GM18511 (cell line): ENCODE results near the gene SCAMP2.

Experiments
- ATAC-seq: cut with Tn5 transposase; IDR thresholded peaks from one replicate; pipeline ENCODE4 v1.9.1; 2021; ENCODE audit warnings: mild to moderate bottlenecking, moderate library complexity; ENCODE audit not compliant: unreplicated experiment

SCAMP2 gene

DNA sequence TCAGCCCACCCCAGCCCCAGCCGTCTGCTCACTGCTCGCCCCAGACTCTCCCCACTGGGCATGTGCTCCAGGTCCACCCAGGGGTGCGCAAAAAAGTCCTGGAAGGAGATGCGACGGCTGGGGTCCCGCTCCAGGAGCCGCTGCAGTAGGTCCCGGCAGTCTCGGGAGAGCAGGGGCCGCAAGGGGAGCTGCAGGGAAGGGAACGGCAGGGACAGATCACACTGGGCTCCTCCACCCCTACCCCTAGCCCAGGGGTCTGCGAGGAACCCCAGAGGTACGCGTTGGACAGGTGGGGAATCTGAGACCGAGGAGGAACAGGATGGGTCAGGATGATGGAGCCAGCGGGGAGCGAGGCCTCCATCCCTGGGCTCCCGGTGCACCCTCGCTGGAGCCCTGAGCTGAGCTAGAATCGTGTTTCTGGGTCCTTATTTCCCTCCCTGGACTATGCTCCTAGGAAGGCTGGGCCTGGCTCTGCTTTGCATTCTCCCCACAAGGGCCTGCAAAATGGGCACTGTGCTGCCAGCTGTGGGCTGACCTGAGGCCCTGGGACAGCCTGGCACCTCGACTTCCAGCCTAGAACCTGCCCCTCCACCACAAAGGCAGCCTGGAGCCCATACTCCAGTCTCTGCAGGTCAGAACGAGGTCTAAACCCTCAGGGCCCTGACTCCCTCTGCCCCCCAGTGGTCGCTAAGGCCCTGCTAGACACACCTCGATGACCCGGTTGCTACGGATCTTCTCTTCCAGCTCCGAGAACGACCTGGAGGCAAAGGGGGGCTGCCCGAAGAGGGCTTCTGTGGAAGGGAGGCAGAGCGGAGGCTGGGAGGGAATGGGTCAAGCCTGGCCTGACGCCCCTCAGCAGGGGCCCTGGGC lies 33.4 kb downstream of the SCAMP2 start:
- no peak for ATAC-seq

DNA sequence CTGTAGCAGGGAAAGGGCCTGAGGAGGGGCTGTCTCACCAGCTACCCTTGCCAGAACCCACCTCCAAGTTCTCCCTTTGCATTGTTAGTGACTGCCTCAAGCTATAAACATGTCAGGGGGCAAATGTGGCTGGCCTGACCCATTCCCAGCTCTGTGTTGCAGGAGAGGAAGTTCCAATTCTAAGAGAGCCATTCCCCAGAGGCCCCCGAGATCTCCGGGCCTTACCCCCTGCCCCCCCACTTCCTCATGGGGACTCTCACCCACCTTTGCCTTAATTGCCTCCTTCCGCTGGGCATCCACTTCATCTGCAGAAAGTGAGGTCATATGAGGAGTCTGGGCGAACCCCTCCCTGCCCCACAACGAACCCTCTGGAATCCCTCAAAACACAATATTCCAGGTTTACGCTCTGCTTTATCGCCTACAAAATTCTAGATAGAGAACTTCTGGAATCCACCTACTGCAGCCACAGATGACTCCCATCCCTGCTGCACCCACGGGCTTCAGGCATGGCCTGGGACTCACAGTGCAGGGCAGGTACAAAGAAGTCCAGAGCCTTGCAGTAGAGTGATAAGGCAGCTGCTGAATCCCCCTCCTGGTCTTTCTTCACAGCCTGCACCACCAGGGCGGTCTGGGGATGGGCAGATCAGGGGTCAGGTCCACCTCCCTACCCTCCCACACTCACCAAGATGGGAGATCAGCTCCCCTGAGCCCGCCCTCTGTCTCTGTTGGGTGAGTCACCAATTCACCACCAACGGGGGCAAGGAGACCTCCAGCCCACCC lies 34.2 kb downstream of the SCAMP2 start:
- no peak for ATAC-seq

DNA sequence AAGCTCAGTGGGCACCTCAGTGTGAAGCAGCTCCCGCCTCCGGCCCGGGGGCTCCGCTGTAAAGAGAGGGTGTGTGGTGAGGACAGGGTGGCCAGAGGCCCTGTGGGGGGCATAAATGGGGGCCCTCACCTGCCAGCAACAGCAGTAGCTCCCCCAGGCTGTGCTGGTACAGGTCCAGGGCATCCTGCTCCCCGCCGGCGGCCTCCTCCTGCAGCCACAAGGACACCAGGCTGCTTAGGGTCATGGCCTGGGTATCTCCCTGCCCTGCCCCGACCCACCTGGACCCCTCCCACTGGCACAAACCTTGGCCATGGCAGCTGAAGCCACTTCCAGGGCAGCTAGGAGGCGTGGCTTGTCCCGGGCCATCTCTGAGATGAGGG lies 35.0 kb downstream of the SCAMP2 start:
- no peak for ATAC-seq

DNA sequence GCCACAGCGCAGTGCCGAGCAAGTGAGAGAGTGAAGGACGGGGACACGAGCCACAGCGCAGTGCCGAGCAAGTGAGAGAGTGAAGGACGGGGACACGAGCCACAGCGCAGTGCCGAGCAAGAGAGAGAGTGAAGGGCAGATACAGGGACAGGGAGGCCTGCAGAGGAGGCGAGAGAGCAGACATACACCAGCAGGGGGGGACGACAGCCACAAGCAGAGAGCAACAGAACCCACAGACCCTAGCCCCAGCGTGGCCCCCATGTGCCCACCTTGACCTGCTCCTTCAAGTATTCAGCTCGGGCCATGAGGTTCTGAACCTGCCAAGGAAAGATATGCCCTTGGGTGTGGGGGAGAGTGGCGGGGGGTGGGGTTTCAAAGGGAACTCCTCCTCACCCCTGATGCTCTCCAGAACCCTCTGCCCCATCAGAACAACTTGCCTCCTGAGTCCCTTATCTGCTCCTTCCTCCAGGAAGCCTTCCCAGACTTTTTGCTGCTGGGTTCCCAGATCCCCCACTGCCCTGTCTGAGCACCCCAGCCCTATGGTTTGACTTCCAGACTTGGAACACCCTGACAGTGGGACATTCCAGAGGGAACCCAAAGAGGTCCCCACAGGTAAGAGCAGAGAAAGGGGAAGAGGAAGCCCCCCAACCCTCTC lies 35.6 kb downstream of the SCAMP2 start:
- no peak for ATAC-seq

DNA sequence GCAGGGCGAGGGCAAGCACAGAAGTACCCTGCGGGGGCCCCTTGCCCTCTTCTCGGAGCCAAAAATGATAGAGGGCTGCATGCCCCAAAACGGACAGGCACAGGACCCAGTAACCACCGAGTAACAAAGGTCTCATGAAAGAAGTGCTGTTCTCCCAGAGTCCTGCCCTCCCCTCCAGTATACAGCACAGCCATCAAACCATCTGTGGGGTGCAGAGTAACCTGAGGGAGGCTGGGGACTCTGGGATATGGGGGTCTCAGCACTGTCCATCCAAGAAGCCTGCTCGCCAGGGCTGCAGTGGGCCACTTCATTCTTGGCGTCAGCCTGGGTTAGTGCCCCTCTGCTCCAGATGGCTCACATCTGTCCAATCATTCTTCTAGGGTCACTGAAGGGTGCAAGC lies 36.3 kb downstream of the SCAMP2 start:
- ATAC-seq, result no peak

DNA sequence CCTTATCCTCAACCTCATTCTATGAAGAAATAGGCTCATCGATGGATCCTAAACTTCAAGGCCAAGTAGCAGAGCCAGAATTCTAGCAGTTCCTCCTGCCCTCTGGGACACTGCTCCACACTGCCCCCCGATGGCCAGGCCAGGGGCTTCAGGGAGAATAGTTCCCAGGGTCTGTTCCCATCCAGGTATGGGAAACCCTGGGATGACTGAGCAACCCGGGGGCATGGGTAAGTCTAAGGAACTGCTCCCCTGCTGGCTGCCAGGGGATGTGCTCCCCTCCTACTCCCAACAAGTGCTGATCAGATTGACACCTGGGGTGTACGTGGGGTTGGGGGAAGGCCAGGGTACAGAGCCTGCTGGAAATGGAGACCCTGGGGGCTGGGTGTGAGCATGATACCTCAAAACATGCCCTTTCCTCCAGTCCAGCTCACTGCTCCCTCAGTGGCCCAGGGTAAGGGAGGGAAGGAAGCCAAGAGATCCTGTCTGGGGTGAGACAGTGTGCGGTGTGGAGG lies 37.8 kb downstream of the SCAMP2 start:
- no peak for ATAC-seq

DNA sequence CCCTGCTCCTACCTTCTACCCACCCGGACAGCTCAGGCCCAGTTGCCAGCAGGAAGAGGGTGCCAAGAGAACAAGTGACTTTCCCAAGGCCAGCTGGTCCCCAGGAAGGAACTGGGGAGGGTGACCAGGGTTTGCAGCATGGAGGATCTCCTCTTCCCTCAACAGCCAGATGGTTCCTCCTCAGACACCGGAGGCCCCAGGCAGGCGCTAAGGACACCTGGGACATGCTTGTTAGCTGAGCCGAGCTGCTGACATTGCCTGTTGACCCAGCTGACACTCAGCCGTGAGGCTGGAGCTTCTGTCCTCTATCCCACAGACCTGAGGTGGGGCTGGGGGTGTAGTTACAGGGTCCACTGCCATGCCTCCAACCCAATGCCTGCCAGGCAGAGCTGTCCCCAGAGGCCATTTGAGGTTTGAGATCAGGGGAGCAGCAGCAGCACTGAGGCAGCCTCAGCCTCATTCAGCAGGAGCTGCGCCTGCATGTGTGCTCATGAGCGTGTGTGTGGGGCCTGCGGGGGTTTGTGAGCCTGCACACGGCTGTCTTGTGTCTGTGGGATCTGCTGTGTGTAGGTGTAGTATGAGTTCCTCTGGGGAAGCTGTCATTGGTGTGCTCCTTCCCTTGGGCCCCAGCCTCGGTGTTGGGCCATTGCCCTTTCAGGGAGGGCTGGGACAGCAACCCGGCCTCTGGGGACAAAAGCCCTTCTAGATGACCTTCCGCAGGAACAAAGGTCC lies 39.6 kb downstream of the SCAMP2 start:
- no peak for ATAC-seq

DNA sequence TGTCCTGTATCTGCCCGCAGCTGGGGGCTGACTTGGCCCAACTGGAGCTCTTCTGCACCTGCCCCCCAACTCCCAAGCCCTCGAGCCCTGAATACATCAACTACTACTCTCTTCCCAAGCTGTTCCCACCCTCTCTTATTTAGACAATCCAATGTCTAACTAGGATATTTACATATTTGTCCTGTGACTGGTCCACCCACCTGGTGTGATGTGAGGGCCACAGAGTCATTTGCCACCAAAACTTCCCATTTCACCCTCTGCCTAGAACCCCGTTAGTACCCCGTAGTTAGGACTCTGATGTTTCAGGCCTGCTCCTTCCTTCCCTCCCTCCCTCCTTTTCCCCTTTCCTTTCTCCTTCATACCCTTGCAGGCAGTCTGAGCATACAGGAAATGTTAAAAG lies 40.3 kb downstream of the SCAMP2 start:
- no peak for ATAC-seq

DNA sequence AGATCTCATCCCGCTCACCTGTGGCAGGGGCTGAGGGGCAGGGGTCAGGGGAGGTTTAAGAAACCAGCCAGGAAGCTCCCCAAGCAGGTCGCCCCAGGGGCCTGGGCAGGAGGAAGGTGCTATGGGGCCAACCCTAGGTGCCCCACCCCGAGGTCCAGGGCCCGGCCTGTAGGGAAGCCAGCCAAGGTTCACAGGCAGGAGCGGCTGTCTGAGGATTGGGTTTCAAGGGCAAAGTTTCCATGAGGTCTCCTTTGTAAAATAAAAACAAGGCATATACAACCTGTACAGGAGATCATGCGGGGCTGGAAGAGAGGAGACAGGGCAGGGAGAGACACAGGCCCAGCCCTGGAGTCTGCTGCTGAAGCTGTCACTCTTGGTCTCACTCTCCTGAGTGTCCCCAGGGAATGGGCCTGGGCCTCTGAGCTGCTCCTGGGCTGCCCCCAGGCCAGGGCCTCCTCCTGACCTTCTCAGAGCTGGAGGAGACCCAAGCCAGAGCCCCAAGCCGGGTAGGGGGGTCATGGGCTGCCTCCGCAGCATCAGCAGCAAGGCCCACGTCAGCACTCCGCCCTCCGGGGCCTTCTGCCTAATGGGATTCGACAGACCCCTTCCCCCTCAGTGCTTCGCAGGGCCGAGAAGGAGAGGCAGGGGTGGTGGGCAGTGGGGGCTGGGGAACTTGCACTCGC lies 41.2 kb downstream of the SCAMP2 start:
- ATAC-seq, result no peak

DNA sequence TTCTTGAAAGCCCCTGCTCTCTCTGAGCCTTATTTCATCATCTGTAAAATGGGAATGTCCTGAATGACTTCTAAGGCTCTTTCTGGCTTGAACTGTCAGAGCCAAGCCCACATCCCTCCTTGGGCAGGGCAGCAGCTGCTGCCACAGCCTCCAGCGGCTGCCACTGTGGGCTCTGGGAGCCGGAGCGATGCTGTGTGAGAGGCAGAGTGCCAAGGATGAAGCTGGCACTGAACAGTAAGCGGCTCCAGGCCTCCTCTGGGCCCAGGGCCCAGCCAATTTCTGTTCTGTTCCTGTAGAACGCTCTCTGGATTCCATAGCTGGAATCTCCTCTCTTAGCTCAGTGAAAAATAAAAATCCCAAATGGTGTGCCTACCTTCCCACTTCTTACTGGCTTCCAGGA lies 42.3 kb downstream of the SCAMP2 start:
- ATAC-seq, result no peak

DNA sequence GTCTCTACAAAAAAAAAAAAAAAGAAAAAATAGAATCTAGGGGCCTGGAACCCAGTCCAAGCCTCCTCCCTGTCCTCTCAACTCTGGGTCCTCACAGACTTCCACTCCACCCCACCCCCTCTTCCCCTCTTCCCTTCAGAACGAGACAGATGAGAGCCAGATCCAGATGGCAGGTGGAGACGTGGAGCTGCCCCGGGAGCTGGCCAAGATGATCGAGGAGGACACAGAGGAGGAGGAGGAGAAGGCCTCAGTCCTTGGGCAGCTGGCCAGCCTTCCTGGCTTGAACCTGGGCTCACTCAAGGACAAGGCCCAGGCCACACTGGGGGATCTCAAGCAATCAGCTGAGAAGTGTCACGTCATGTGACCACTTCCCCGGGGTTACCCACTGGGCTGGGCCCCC lies 43.2 kb downstream of the SCAMP2 start:
- no peak for ATAC-seq

DNA sequence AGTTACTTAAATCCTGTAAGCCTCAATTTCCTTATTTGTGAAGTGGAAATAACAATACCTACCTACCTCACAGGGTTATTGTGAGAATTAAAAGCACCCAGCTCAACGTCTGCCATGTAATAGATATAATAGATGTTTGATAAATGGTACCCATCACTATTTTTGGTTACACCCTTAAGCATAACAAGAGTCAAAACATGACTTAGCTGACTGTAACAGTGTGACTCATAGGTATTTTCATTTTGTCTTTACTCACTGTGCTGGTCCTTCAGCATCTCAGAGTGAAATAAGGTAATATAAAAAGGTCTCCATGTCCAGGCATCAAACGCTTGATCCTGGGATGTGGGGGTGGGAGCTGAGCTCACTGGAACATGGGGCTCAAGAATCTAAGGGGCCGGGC lies 43.7 kb downstream of the SCAMP2 start:
- ATAC-seq, result no peak

DNA sequence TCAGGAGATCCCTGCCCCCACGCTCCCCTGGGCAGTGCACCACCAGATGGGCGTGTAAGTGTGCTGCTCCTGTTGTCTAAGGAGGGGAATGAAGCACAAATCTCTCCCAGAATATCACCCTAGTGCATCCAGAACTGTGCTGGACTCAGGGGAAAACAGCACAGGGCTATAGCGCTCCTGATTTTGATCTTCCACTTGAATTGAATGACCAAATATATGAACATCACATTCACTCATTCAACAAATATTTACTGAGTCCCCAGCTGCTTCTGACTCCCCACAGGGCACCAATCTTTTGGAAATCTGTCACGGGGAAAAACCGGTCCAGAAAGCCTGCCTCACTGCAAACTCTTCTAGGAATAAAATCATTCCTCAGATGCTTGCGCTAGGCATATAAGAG lies 44.3 kb downstream of the SCAMP2 start:
- no peak for ATAC-seq

DNA sequence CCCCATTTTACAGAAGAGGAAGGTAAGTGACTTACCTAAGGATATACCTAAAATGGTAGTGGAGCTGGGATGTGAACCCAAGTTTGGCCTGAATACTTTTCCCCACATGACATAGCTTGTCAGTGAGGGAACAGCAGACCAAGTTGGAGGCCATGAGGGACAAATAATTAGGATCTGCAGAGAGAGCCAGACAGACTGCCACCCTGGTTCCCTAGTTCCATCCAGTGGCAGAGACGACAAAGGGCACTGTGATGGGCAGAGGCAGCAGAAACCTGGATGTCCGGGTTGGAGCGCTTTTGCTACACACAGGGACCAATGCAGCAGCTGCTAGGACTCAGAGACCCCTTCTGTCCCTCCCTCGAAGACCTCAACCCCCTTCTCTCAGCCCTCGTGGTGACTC lies 45.6 kb downstream of the SCAMP2 start:
- ATAC-seq, result no peak

DNA sequence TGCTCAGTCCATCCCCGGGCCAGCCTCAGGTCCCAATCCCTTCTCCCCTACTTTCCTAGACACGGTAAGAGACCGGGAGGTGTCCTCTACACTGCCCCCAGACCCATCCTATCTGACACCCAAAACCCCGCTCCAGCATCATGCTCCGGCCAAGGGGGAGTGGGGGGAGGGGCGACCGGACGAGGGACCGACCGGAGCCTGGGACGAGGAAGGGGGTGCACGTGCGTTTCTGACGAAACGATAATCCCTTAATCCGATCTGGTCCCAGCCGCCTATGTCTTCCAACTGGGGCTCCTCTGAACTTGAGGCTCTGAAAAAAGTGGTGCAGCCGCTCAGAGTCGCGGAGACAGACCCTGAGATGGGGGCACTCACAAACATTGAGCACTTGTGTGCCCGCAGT lies 46.2 kb downstream of the SCAMP2 start:
- no peak for ATAC-seq

DNA sequence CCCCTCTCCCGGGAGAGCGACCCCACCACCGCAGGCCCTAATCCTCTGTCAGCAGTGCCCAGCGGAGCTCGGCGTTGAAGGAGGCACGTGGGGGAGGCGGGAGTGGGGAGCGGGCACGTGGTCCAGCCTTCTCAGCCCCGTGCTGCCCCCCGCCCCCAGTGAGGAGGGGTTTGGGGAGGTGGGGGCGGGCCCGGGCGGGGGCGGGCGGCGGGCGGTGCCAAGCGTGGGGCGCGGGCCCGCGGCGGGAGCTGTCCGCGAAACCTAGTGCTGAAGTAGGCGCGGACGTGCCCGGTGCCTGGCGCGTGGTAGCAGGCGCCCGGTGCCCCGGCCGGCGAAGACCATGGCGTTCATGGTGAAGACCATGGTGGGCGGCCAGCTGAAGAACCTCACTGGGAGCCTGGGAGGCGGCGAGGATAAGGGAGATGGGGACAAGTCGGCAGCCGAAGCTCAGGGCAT lies 46.8 kb downstream of the SCAMP2 start, which contains the start of gene CPLX3:
Gene CPLX3, plus strand, starts transcription at position 264 of the 456 bp plus-strand sequence. Its CDS starts 77 bp downstream, at position 341.
- ATAC-seq, result no peak

DNA sequence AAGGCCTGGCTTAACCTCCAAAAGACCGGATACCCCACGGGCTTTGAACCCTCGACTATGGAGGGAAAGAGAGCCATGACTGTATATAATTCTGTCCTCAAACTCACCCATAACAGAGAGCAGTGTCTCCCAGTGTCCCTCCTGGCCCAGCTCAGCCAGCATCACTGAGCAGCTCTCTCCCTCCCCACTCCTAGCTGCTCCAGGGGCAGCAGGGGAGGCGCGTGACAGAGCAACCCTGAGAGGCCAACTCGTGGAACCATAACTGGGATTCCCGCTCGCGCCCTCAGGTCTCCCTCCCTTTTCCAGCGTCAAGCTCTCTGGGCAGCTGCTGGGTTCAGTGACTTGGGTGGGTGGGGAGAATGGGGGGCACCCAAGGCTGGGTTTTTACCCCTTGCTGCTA lies 47.3 kb downstream of the SCAMP2 start:
- ATAC-seq, result no peak

DNA sequence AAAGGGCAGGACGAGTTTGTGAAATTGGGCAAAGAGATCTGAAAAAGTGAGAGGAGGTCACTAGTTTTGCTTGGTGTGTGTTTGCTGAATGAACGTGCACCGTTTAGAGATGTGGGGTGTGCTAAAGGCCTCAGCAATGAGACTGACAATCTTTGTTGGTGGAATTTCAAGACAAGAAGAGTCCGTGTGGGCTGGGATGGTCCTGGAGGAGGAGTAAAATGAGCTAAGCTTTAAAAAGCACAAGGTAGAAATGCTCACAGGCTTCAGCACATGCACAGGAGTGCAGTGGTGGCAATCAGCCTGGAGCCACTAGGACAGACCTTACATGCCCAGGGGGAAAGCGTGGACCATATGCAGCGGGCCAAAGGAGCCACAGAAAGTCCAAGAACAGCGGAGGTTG lies 48.2 kb downstream of the SCAMP2 start:
- no peak for ATAC-seq

DNA sequence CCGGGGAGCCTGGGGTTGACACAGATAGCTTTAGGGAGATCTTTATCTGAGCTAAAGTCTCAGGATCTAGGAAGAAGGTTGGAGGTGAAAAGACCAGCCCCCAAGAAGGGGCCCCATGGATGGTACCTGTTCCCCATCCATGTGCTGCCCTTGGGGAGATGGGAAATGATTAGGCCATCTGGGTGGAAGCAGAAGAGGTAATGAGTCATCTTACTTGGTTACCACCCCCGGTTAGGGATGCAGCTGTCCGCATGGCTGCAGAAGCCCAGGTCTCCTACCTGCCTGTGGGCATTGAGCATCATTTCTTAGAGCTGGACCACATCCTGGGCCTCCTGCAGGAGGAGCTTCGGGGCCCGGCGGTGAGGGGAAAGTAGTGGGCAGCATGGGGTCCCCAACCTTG lies 49.8 kb downstream of the SCAMP2 start:
- ATAC-seq, result no peak

DNA sequence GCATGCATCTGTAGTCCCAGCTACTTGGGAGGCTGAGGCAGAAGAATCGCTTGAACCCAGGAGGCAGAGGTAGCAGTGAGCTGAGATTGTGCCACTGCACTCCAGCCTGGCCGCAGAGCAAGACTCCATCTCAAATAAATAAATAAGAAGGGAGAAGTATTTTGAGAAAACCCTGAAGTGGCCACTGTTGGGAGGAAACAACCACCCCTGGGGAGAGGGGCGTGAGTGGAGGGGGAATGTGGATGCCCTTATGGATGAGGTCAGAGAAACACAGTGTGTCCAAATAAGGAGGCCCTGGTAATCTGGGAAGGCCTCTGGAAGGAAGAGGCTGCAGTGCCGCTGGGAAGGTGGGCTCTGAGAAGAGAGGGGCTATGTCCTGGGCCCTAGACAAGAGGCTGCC lies 50.9 kb downstream of the SCAMP2 start:
- ATAC-seq, result no peak
